Activated CD4-positive, alpha-beta T cell treated with anti-CD3 and anti-CD28 coated beads for 48 hours (primary cell): Measurements from ENCODE around the gene GORASP1.

Experiments used
- DNase-seq: peaks from one replicate; pipeline ENCODE4 v3.0.0-alpha.2; 2020

GORASP1 gene

DNA sequence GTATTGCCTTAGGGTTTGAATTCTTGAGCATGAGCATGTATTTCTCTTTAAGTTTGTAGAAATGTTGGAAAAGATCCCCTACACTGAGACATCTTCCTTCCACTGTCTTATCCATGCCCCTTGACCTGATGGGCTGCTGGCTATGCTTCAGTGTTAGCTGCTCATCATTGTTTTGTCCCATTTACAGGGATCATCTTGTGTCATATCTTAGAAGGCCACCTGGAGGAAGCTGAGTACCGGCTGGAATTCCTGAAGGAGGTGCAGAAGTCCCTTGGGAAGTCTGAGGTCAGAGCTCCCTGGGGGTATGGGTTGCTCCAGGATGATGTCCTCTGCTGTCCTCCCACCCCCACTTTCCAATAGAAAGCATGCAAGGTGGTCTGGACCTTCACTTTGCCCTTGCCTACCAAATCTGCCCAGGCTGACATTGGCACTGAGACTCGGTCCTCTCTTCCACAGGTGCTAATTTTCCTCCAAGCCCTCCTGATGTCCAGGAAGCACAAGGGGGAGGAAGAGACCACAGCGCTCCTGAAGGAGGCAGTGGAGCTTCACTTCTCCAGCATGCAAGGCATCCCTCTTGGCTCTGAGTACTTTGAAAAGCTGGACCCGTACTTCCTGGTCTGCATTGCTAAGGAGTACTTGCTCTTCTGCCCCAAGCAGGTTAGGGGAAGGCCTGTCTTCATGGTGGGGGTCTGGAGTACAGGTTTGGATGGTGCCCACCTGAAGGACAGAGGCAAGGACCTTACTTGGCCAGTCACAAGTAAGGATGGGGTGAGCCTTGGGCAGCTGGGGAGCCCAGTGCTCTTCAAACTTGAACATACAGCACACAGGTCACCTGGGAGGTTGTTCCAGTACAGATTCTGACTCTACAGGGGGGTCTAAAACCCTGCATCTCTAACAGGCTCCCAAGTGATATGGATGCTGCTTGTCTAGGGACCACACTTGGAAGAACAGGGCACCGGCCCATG, 17.7 kb upstream of the GORASP1 start:
- no peak for DNase-seq

DNA sequence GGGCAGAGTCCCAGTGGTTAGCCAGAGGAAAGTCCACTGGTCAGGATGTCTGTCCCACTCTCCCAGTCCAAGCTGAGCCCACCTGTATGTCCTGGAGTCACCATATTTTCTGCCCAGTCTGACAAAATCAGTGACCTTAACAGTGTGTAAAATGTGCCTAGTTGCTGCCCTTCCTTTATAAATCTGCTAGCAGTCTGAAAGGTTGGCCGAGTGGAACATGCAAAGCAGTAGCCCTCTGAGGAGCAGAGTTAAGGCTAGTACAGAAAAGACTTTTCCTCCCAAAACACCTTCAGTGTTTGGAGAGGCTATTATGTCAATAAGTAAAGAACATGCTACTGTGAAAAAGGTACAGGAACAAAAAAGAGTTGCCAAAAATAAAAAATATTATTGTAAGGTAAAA, 15.4 kb upstream of the GORASP1 start:
- DNase-seq = no peak

DNA sequence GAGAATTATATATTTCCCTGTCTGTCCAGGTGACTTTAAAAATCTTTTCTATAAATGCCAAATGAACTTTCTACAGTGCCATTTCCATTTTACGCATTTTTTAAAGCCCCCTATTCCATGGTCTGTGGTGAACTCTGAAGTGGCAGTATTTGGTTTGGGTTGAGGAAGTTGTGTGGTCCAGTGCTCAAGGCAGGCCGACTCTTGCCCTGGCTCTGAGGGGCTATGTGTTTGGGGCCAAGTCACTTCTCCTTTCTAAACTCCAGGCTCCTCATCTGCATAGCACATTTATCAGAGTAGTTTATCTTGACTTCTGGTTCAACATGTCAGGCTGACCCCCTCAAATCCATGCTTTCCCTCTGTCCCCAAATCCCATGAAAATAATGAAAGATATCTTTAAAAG, 14.2 kb upstream of the GORASP1 start:
- no peak for DNase-seq

DNA sequence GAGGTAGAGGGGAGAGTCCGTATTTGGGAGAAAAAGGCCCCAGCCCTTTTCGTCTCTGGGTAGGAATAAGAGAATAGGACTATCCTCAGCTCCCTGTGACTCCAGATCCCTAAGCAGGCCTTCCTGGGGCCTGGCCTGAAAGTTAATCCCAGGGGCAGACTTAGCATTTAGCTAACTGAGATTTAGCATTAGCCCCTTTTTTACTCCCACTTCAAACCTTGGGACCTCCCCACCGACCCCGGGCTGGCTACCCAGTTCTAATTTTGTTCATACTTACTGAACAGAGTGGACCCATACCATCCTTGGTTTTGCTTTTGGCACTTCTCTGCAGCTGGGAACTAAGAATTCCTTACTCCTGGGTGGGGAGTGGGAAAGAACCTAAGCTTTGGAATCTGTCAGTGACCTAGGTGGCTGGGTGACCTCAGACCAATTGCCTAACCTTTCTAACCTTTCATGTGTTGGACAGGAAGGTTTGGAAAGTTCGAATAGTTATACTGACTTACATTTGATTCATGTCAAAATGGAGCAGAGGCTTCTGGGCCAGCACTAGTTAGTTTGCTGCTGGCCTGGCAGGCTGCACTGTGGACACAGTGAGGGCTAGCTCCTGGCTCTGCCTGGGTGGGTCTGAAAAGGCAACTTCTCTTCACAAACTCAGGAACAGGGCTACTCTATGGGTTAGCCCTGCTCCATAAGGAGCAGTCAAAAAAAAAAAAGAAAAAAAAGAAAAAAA, 11.7 kb upstream of the GORASP1 start:
- no peak for DNase-seq

DNA sequence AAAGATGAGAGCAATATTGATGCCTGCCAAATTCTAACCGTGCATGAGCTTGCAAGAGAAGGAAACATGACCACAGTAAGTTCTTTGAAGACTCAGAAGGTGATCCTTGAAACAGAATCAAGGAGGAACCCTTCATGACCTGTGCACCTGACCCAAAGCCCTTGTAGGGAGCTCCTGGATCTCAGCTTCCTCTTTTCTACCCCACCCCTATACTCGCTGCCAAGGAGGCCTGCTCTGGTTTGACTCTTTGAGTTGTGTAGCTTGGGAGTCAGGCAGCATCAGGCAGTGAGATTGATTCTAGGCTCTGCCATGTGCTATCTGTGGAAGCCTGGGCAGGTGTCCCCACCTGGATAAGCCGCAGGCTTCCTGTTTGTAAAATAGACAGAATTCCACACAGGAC, 10.7 kb upstream of the GORASP1 start:
- no peak for DNase-seq

DNA sequence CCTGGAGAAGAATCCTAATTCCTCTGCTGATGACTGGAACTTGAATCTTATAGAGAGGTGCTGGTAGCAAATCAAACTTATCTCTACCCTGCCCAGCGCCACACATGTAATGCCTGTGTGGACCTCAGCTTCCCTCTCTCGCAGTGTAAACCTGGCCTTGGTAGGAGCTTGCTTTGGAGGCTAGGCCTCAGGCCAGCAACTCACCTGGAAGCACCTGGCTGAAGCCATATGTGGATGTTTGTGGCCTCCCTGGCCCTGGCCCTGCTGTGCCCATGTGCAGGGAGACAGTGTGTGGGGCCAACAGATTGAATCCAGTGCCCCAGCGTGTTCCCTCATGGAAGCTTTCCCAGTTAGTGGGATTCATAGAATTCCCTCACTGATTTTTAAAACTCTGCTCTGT, 8.4 kb upstream of the GORASP1 start:
- no peak for DNase-seq

DNA sequence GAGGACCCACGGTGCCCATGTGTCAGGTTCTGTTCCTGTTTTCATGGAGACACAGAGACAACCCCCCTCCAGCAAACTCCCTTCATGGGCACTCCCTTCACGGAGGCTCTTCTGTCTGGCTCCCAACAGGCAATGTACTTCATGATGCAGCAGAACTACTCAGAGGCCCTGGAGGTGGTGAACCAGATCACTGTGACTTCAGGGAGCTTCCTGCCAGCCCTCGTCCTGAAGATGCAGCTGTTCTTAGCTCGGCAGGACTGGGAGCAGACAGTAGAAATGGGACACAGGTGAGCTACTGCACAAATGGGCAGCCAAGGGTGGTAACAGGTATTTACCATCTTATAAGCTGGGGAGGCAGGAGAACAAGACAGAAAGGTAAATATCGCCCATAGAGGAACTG, 7.0 kb upstream of the GORASP1 start:
- no peak for DNase-seq

DNA sequence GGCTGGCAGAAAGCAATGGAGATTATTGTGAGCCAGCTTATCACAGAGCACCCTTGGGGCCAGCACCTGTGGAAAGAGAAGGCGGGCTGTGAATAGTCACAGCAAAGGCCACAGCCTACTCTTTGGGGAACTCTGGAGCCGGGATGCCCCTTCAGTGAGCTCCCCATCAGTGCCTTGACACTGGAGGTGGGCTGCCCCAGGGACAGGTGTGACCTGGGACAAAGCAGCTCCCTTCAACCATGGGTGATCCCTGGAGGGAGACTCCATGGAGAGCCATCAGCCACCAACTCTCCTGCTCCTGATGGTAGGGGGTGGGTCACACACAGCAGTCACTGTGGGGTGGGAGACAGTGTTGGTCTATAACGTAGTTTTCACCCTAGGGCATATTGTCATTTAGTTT, 5.9 kb upstream of the GORASP1 start:
- no peak for DNase-seq

DNA sequence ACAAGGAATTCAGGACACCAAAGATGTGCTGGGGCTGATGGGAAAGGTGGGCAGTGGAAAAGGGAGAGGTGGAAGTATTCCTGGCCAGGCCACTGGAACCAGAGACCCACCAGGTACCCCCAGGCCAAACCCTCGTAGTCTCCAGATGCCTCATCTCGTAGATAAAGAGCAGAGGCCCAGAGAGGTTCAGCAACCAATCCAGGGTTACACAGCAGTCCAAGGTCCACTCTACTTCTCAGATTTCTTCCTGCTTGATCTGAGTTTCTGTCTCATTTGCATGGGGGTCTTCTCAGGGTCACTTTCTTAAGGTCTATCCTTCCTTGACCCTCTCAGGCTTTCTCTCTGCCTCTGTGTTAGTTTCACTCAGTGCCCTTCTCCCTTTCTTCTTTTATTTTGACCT, 5.1 kb upstream of the GORASP1 start:
- no peak for DNase-seq

DNA sequence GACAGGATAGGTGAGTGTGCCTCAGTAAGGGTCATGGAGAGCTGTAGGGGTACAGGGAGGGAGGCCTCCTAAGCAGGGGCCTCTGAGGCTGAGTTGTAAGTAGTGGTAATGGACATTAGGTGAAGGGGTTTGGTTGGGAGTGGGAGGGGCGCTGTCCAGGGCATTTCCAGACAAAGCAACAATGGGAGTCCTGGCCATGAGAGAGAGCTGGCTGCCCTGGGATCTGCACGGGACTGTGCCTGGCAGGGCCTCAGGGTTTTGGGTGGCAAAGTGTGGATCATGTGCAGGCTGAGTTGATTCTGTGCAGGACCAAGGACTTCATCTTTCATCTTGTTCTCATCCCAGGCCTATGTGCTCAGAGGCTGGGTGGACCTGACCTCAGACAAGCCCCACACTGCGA, 4.7 kb upstream of the GORASP1 start:
- DNase-seq = no peak

DNA sequence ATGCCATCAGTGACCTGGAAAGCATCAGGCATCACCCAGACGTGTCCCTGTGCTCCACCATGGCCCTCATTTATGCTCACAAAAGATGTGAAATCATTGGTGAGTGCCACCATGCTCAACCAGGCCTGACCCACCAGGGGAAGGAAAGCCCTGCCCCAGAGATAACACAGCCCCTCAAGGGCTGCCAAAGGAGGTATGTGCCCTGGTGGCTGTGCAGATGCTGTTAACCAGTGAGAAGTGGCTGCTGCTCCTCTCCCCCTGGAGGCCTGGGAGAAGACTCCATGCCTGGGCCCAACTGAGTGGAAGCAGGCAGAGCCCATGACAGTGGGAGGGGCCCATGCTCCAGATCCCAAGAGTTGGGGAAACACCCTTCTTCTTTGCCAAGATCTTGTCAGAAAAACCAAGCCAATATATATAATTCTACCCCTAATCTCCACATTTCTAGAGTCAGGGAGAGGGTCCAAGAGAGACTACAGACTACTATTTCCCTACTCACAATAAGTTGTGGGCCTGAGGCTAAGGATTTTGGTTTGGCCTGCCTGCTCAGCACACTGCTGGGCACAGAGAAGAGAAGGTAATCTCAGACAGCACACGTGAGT, 2.7 kb upstream of the GORASP1 start:
- no peak for DNase-seq

DNA sequence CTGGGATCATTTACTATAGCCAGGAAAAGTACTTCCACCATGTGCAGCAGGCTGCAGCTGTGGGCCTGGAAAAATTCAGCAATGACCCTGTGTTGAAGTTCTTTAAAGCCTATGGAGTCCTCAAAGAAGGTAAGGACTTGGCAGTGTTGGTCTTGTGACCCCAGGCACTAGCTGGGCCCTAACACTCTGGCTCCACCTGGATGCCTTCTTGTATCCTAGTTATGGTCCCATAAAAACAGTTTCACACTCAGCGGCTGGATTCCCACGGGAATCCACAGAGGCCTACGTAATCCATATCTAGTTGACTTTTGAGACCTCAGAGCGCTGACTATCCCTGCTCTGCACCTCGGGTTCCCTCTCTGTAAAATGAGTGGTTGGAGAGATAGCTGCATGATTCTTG, 1.7 kb upstream of the GORASP1 start:
- DNase-seq = no peak

DNA sequence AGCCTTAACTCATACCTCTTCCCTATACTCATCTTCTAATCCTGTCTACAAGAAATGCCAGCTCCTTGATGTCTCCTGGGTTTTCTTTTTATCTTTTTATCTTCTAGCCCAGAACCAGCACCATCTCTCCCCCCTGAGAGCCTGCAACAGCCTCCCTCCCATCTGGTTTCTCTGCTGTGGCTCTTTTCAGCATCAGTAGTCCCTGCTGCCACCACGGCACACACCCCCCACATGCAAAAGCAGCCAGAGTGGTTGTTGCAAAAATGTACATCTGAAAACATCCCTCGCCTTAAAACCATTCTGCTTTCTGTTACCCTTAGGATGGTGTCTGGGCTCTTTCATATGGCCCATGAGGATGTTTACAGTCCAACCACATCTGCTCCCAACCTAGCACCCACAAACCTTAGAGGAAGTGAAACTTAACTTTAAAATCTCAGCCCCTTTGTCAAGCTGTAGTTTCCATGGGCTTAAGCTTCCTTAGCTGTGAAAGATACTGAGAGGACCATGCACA, 828 bp upstream of the GORASP1 start:
- DNase-seq = no peak

DNA sequence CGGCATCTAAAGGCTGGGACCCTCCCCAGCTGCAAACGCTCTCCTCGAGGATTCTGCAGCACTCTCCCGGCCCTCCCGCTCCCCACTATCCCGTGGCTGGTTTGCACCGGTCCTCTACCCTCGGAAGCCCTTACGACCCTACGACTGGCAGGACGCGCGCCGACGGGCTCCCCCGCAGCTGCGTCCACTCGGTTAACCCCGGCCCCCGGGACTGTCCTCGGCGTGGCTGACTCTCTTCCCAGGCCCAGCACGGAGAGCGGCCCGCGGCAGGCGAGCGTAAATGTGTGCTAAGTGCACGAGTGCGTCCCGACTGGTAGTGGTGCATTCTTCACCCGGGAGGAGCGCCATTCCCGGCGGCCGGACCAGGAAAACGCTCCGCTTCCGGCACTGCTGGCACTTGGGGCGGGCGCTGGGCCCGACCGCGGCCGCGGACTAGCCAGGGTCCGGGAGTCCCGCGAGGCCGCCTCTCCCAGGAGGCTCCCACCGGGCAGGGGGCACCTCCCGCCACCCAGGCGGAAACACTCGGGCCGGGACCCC, 508 bp downstream of the GORASP1 start:
- DNase-seq = no peak

DNA sequence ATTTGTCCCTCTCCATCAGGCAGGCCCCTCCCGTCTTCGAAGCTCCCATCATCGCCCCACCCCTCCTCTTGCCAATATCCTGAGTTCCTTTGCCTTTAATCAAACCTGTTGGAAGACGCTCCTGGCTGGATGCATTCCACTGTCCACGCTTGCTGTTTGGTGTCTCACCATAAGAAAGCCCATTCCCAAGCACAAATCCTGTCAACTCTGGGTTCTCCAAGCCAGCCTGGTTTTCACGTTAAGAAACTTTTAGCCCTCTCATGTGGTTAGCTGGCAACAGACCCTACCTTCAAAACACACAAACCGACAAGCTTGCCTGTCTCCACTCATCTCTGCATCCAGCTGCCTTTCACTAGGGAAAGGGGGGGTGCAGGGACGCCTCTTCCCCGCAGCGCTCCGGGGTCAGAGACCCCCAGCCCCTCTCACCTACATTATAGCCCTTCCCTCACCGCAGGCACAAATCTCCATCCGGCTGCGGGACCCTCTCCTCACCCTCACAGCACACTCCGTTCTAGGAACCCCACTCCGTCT, 1.1 kb downstream of the GORASP1 start:
- DNase-seq = no peak

DNA sequence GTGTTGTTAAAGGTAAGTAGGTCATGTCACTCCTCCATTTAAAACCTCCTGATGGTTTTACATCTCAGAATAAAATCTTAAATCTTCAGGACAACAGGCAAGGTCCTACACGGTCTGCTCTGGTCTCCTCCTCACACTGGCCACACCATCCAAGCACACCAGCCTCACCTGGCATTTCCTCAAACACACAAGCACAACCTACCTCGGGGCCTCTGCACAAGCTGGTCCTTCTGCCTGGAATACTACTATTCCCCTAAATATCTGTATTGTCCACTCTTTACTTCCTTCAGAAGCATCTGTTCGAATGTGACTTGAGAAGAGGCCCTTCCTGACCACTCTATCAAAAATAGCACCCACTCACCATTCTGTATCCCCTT, 1.8 kb downstream of the GORASP1 start:
- DNase-seq = no peak

DNA sequence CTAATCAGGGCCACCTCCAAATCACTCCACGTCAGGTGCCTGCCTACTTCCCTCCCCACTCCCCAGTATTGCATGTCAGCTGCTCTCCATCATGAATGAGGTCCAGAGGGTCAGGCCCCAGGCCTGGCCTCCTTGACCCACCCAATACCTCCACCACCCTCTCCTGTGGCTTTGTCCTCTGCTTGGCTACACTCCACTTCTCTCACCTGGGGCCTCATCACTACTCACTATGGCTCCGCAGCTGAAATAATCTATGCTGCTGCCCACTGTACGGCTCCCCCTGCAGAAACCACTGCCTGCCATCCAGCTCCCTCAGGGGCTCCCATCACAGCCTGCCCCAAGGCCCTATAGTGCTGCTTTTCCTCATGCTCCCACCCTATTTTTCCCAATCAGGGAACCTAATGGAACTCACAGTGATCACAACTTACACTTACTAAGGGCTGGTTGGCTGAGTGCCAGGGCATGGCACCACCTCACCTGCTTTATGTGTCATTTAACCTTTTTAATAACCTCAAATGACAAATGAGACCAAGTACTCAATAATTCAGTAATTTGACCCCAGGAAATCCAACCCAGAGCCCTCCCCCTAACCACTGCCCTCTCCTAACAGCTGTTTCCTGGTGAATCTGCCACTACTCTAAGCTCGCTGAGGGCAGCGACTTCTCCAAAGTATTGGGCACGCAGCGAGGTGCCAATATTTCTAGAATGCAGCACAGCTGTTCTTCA, 2.3 kb downstream of the GORASP1 start:
- no peak for DNase-seq

DNA sequence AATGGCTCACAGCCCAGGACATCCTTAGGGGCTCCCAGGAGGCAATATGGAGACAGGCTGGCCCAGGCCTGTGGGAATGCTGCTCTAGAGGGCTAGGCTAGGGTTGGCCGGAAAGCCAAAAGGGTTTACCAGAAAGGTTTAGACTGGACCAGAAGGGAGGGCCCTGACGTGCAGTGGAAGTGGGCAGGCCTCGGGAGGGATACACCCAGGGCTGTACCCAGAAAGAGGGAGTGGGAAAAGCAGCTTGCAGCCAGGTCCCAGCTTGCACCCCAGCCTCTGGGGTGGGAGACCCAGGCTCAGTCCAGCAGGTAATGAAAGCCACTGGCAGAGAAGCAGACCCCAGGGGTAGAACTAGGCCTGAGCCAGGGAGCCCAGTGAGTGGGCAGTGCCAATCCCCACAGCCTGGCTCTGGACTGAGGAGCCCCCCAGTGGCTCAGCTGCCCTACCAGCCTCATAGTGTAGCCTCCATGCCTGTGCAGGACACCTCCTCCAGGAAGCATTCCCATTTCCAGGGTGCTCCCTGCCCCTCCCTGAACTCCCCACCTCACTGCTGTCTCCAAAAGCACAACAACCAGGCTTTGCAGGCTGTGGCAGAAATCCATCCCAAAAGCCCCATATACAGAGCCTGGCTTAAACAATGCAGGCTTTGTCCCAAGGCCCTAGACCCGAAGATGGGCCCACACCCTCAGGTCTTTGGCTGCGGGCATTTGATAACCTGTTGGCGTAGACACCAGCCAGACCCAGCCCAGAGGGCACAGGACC, 3.5 kb downstream of the GORASP1 start:
- DNase-seq = no peak

DNA sequence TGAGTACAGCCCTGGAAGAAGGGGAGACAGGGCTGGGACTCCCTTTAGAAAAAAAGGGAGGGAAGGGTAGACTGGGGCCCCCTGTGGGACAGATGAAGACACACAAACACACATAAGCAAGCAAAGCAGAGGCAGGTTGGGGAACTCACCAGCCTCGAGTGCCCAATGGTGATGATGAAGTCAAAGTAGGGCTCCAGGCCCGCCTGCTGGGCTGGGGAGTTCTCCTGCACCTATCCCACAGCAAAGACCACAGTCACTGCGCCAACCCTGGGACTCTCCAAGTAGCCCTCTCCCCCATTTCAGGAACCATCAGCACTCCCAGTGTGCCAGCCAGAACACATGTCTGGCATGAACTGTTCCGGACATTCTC, 4.1 kb downstream of the GORASP1 start:
- no peak for DNase-seq

DNA sequence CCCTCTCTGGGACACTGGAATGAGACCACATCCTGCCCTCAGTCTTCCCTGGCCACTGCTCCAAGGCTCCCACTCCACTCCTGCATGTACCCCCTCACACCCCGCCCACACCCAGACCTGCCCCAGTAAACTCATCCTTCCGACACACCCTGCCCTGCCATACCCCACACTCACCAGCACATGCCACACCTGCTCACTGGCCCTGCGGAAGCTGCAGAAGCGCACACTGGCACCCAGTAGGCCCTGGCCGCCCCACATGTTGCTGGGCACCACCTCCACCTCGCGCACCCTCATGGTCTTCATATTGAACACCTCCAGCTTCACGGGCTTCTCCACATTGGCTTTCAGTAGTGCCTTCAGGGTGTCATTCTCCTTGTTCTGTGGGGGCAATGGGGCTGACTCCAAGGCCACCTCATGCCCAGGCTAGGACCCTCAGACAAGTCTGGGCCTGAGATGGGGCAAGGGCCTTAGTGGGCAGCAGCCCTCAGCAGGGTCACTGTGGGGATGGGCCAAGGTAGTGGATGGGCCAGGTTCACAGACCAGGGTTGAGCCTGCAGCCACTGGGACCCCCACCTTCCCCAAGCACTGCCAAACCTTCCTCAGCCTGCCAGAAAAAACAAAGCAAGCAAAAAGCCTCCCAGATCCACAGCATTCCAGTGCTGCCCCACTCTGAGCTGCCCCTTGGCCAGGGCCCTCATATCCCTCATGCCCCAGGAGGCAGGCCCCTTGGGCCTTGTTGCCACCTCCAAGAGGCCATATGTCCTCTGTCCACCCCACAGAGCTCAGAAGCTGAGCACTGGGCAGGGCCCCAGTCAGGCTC, 4.7 kb downstream of the GORASP1 start:
- DNase-seq = no peak
